Endometrium (tissue), 2 donors: ENCODE data around the gene TMEM88.

ENCODE experiments used
- FAIRE-seq: peaks from 2 replicates; lab custom pipeline; 2012; peaks lifted over from hg19 to GRCh38; lab: Jason Lieb, UNC
- donor health status: control.
- donor health status: control.

Gene TMEM88

GRCh38 chr17:7843536-7844291 lies 11.2 kb upstream of the TMEM88 start:
- no peak for FAIRE-seq

GRCh38 chr17:7844292-7845154 lies 10.3 kb upstream of the TMEM88 start:
- FAIRE-seq = peak; percentile 88

GRCh38 chr17:7845359-7846062 lies 9.4 kb upstream of the TMEM88 start:
- no peak for FAIRE-seq

- no peak for FAIRE-seq
Observed at GRCh38 chr17:7846063-7846735, 8.7 kb upstream of the TMEM88 start.

- FAIRE-seq = no peak
Observed at GRCh38 chr17:7846765-7847661, 7.9 kb upstream of the TMEM88 start.

GRCh38 chr17:7848131-7848579 lies 6.7 kb upstream of the TMEM88 start:
- FAIRE-seq = no peak

GRCh38 chr17:7848739-7849129 lies 6.1 kb upstream of the TMEM88 start:
- no peak for FAIRE-seq

GRCh38 chr17:7849130-7849750 lies 5.6 kb upstream of the TMEM88 start:
- no peak for FAIRE-seq

GRCh38 chr17:7849751-7850504 lies 4.9 kb upstream of the TMEM88 start:
- FAIRE-seq = no peak

GRCh38 chr17:7850701-7851437 lies 4.0 kb upstream of the TMEM88 start:
- no peak for FAIRE-seq

- FAIRE-seq = peak; percentile 87
Observed at GRCh38 chr17:7851438-7852261, 3.2 kb upstream of the TMEM88 start.

- FAIRE-seq = no peak
Observed at GRCh38 chr17:7852262-7852670, 2.6 kb upstream of the TMEM88 start.

- no peak for FAIRE-seq
Observed at GRCh38 chr17:7852919-7853690, 1.8 kb upstream of the TMEM88 start.

GRCh38 chr17:7853691-7854038 lies 1.2 kb upstream of the TMEM88 start:
- no peak for FAIRE-seq

GRCh38 chr17:7854078-7854777 lies 638 bp upstream of the TMEM88 start:
- no peak for FAIRE-seq

GRCh38 chr17:7855660-7856010 lies 769 bp downstream of the TMEM88 start:
- no peak for FAIRE-seq
